Prostate gland (tissue), 2 donors: ENCODE data around the gene STK16. TPM values are rescaled to one million over a fixed set of nuclear protein-coding genes. Genes with fewer than 3 reads are reported as not detected.

Experiments used
- DNase-seq: peaks from one replicate; pipeline ENCODE4 v3.0.0-alpha.2; 2019; ENCODE audit warnings: low spot score
- H3K27ac ChIP-seq, 2 donors: fragments of 200-600 bp; sonication (generic); 2 replicates each; pipeline ENCODE4 v1.5.1; 2017 to 2019
- H3K27me3 ChIP-seq: fragments of 200-600 bp; sonication (generic); replicated peaks from 2 replicates; pipeline ENCODE4 v1.5.1; 2019; ENCODE audit not compliant: insufficient read depth
- H3K36me3 ChIP-seq, 2 donors: fragments of 200-600 bp; sonication (generic); 1 replicate in 1 of 2; 2 replicates in 1 of 2; pipeline versions ENCODE4 v1.5.1 to v1.8.1; 2017 to 2019
- H3K4me1 ChIP-seq: fragments of 200-600 bp; sonication (generic); replicated peaks from 2 replicates; pipeline ENCODE4 v1.5.1; 2019
- H3K4me3 ChIP-seq, 2 donors: fragments of 200-600 bp; sonication (generic); 2 replicates each; pipeline ENCODE4 v1.5.1; 2017 to 2019
- H3K9me3 ChIP-seq: fragments of 200-600 bp; sonication (generic); 2 replicates; pipeline ENCODE4 v1.5.1; 2017
- CTCF ChIP-seq, 4 experiments: fragments of 200-600 bp in 2 of 4; fragments of 450-650 bp in 2 of 4; sonication (generic) in 2 of 4; IDR thresholded peaks; 1 replicate in 3 of 4; 2 replicates in 1 of 4; pipeline ENCODE4 v1.5.1; 2016 to 2019; ENCODE audit warnings: antibody characterized with exemption in 4 of 4, mild to moderate bottlenecking in 2 of 4, moderate library complexity in 2 of 4
- POLR2A ChIP-seq: fragments of 450-650 bp; IDR thresholded peaks from one replicate; pipeline ENCODE4 v1.6.1; 2016; ENCODE audit warnings: antibody characterized with exemption, mild to moderate bottlenecking
- POLR2AphosphoS5 ChIP-seq: sonication (generic); formaldehyde crosslinking; IDR thresholded peaks from one replicate; pipeline ENCODE4 v1.6.1; 2017; ENCODE audit warnings: antibody characterized with exemption
- WGBS: methylation state at CpG from one replicate; pipeline ENCODE4 v1.1.5; 2018; 5-methylcytosine and 5-hydroxymethylcytosine counted together
- intact Hi-C: fragments of 100-400 bp; cut with DNase I; formaldehyde crosslinking; loops from one replicate; pipeline ENCODE4 v1.14.2; 2022
- total RNA-seq, 2 donors: library from RNA; depleted of rRNA; stranded (reverse); fragments of >200 nt; gene quantifications; one replicate each; pipeline ENCODE4 v1.1.0, GENCODE V29; 2016

STK16 gene
- total RNA-seq, 2 donors from 2014 or later = 20.5 to 26.1 TPM

- H3K9me3 ChIP-seq = no peaks in the 10 kb centered on the region
- peak within 1 kb of the TSS; percentile 95 to 96 for H3K27ac ChIP-seq
- no peaks in the 10 kb centered on the region for H3K27me3 ChIP-seq
- peaks cover 3% of the 10 kb centered on the region for H3K4me1 ChIP-seq
- peak within 1 kb of the TSS; percentile 67 to 91 for H3K4me3 ChIP-seq
- 0% methylated on average over 18 of the region's 80 CpGs for WGBS
- DNase-seq = peak; percentile 99
- intact Hi-C loops = no loop called here
- peak; percentile 98 for TF ChIP-seq POLR2AphosphoS5
- TF ChIP-seq CTCF (IDR thresholded peaks at IDR 0.05) = peak in 2 of 4 experiments; percentile 17 to 18
- TF ChIP-seq POLR2A = peak; percentile 79
- peaks cover 14 to 21% of the 10 kb centered on the region in 2 donors for H3K36me3 ChIP-seq
Measured at GRCh38 chr2:219229305-219230058, 15.8 kb upstream of the STK16 start, which contains the start of the genes ANKZF1 and ATG9A. Gene ANKZF1 (plus strand): TSS chr2:219229806. CDS start chr2:219230258, 452 bp downstream. Gene ATG9A (minus strand): TSS chr2:219229636. CDS start chr2:219228024, 1,612 bp downstream.

- TF ChIP-seq CTCF (IDR thresholded peaks at IDR 0.05) (no peak), POLR2AphosphoS5 (no peak), POLR2A (no peak)
- peak; percentile 53 for DNase-seq
- peak overlapping the region; percentile 95 to 96 for H3K27ac ChIP-seq
- peaks cover 3% of the 10 kb centered on the region for H3K4me1 ChIP-seq
- no peaks in the 10 kb centered on the region for H3K9me3 ChIP-seq
- peaks cover 16 to 24% of the 10 kb centered on the region in 2 donors for H3K36me3 ChIP-seq
- no peaks in the 10 kb centered on the region for H3K27me3 ChIP-seq
- intact Hi-C loops = no loop called here
- H3K4me3 ChIP-seq = peak overlapping the region; percentile 67 to 91
- WGBS = 0% methylated on average over 24 of the region's 24 CpGs
Measured at GRCh38 chr2:219230059-219230540, 15.2 kb upstream of the STK16 start.

GRCh38 chr2:219234331-219234730 lies 10.9 kb upstream of the STK16 start:
- H3K36me3 ChIP-seq = peaks cover 24 to 36% of the 10 kb centered on the region in 2 donors
- intact Hi-C loops = no loop called here
- 95% methylated on average over 3 of the region's 3 CpGs for WGBS

GRCh38 chr2:219243291-219243761 lies 2.0 kb upstream of the STK16 start:
- Histone ChIP-seq H3K4me1 (peaks cover 3% of the 10 kb centered on the region), H3K36me3 (no peaks in the 10 kb centered on the region), H3K27me3 (no peaks in the 10 kb centered on the region), H3K9me3 (no peaks in the 10 kb centered on the region), H3K27ac (no peak overlapping the region), H3K4me3 (peak overlapping the region in 1 of 2 donors; percentile 8)
- intact Hi-C loops = no loop called here
- no peak for DNase-seq
- TF ChIP-seq CTCF (IDR thresholded peaks at IDR 0.05) (no peak), POLR2A (peak; percentile 12)
- WGBS = 35% methylated on average over 28 of the region's 28 CpGs

More at GRCh38 chr2:219234331-219234730, 10.9 kb upstream of the STK16 start:
- no peaks in the 10 kb centered on the region for H3K27me3 ChIP-seq
- DNase-seq = no peak
- no peak overlapping the region for H3K4me3 ChIP-seq
- TF ChIP-seq POLR2A = no peak
- no peak overlapping the region for H3K27ac ChIP-seq
- H3K4me1 ChIP-seq = no peaks in the 10 kb centered on the region
- no peaks in the 10 kb centered on the region for H3K9me3 ChIP-seq

- H3K27ac ChIP-seq = peak overlapping the region; percentile 90 to 94
- intact Hi-C loops = no loop called here
- TF ChIP-seq POLR2AphosphoS5 = no peak
- no peak for TF ChIP-seq POLR2A
- TF ChIP-seq CTCF (IDR thresholded peaks at IDR 0.05) = no peak
- no peaks in the 10 kb centered on the region for H3K27me3 ChIP-seq
- 37% methylated on average over 6 of the region's 6 CpGs for WGBS
- no peaks in the 10 kb centered on the region for H3K9me3 ChIP-seq
- DNase-seq = no peak
- peaks cover 15% of the 10 kb centered on the region for H3K4me1 ChIP-seq
- H3K36me3 ChIP-seq = no peaks in the 10 kb centered on the region
- peak overlapping the region; percentile 74 to 77 for H3K4me3 ChIP-seq
Measured at GRCh38 chr2:219244789-219245147, 511 bp upstream of the STK16 start.
